Activated T-helper 2 cell treated with anti-CD3 and anti-CD28 coated beads, Interferon-gamma antibody, Interleukin-2, Interleukin-4, amounts not matched to agents 10 μg/mL and 5 μg/mL and 100 μg/mL, durations not matched to agents 14 hours and 24 hours and 36 hours (primary cell): Measurements from ENCODE around the gene MUL1. TPM values are rescaled to one million over a fixed set of nuclear protein-coding genes. Genes with fewer than 3 reads are reported as not detected.
A peak's percentile ranks its signal among the peaks of the same experiment; 100 is the strongest.

ENCODE experiments used
- DNase-seq: peaks from one replicate; pipeline ENCODE4 v3.0.0; 2021; ENCODE audit warnings: low spot score
- H3K27ac Mint-ChIP-seq: one replicate; pipeline ENCODE4 v1.8.0; 2021; ENCODE audit warnings: mixed read lengths
- H3K27me3 Mint-ChIP-seq: one replicate; pipeline ENCODE4 v1.8.0; 2021; ENCODE audit warnings: low read depth, mixed read lengths
- H3K36me3 Mint-ChIP-seq: one replicate; pipeline ENCODE4 v1.8.0; 2021; ENCODE audit warnings: low read depth, mixed read lengths
- H3K4me1 Mint-ChIP-seq: one replicate; pipeline ENCODE4 v1.8.0; 2021; ENCODE audit warnings: low read depth, mixed read lengths
- H3K4me3 Mint-ChIP-seq: one replicate; pipeline ENCODE4 v1.8.0; 2021; ENCODE audit warnings: low read depth, mild to moderate bottlenecking, moderate library complexity, mixed read lengths
- H3K9me3 Mint-ChIP-seq: one replicate; pipeline ENCODE4 v1.8.0; 2021; ENCODE audit warnings: mixed read lengths
- intact Hi-C: fragments of 100-400 bp; cut with micrococcal nuclease; formaldehyde crosslinking; loops from one replicate; pipeline ENCODE4 v1.15.1; 2023
- total RNA-seq: library from RNA; stranded (reverse); gene quantifications from 2 replicates; pipeline ENCODE4 v1.2.3, GENCODE V29; 2022

Gene MUL1, protein sequence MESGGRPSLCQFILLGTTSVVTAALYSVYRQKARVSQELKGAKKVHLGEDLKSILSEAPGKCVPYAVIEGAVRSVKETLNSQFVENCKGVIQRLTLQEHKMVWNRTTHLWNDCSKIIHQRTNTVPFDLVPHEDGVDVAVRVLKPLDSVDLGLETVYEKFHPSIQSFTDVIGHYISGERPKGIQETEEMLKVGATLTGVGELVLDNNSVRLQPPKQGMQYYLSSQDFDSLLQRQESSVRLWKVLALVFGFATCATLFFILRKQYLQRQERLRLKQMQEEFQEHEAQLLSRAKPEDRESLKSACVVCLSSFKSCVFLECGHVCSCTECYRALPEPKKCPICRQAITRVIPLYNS
- 17.1 and 17.4 TPM in 2 replicates for total RNA-seq

DNA sequence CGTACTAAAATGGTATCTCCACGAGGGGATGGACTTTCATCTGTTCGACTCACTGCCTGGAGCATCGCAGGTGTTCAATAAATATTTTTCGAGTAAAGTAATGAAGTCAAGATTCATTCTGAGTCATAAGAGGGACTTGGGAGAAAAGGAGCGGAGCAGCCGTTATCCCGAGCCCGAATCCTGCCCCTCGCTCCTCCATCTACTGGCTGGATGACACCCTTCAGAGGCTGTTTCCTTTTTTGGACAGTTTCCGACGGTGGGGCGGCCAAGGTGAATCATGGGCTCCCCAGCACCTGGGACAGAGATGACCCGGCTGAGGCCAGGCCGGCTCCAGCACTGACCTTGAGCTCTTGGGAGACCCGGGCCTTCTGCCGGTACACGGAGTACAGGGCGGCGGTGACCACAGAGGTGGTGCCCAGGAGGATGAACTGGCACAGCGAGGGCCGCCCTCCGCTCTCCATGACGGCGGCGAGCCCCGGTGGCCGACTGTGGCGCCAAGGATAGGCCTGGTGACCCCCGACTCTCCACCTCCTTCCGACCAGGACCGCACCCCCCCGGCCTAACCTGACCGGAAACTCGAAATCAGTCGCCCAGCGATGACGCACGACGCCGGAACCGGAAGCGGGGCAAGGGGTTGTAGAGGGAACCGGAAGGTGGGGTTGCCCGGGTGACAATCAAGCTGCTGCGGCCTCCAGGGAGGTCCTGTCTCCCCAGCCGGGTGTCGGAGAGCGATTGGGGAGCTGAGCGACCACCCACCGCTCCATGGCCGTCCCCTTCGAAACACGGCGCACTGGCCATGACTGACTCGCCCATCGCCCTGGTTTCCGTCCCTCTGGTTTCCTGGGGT, at the start of gene MUL1:
MUL1 (minus strand) TSS at position 588 of the 847 bp plus-strand sequence; CDS start at position 461, 127 bp downstream.
- peaks cover 4% of the 10 kb centered on the region for H3K4me1 Mint-ChIP-seq
- peaks cover 3% of the 10 kb centered on the region for H3K27me3 Mint-ChIP-seq
- H3K9me3 Mint-ChIP-seq: no peaks in the 10 kb centered on the region
- peak; percentile 90 for DNase-seq
- intact Hi-C loops: loop anchor here (2.0 to 5.0 kb wide), 3 partner anchors 13 to 130 kb away; partner anchors contain the start of gene PINK1
- H3K36me3 Mint-ChIP-seq: no peaks in the 10 kb centered on the region
- peak within 1 kb of the TSS; percentile 80 for H3K27ac Mint-ChIP-seq
- H3K4me3 Mint-ChIP-seq: peak within 1 kb of the TSS; percentile 82

DNA sequence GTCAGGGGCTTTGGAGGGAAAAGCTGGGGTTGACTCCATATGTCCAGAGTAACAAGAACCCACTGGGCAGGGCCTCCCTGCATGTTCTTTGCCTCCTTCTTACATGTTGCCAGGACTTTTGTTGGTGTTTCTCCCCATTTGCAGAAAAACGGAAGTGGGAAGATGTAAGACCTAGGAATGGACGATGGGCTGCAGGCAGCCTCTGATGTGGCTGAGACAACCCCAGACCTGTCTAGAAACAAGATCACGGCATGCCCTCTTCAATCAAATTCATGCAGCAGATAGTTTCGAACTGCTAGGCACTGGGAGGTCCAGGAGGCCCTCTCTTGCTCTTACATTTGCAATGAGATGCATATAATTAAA, 47.8 kb upstream of the MUL1 start:
- Mint-ChIP-seq H3K4me1 (no peaks in the 10 kb centered on the region), H3K9me3 (no peaks in the 10 kb centered on the region), H3K27ac (no peak overlapping the region), H3K27me3 (peaks cover 32% of the 10 kb centered on the region), H3K4me3 (no peak overlapping the region), H3K36me3 (no peaks in the 10 kb centered on the region)
- intact Hi-C loops: no loop called here
- no peak for DNase-seq

DNA sequence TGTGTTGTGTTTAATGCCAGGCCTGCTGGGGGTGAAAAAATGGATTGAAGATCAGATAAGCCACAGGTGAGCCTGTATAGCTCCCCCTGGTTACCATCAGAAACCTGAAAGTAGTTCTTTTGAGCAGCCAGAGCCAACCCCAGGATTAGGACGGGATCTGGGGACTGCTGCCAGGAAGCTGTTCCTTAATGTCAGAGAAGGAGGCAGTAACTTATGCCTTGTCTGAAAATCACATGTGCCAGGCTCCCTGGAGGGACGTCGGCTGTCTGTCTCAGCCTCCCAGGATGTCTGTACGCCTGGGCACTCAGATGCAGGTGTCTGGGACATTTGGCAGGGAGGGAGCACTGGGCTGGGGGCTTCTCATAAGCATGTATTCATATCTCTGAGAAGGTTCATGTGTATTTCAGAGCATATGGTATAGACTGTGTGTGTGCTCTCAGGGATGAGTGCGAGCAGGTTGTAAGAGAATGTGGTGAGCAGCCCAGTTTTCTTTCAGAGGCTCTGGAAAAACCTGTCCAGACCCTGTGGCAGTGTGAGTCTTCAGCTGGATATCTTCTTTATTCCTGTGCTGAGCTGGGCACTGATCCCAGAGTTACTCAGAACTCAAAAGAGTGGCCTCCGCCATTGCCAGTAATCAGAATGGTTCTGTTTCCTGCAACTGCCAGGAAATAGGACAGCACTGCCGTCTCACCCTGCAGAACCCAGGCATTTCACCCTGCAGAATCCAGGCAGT, 47.2 kb upstream of the MUL1 start:
- DNase-seq: no peak
- no peak overlapping the region for H3K27ac Mint-ChIP-seq
- H3K4me1 Mint-ChIP-seq: no peaks in the 10 kb centered on the region
- no peaks in the 10 kb centered on the region for H3K9me3 Mint-ChIP-seq
- no peak overlapping the region for H3K4me3 Mint-ChIP-seq
- intact Hi-C loops: no loop called here
- no peaks in the 10 kb centered on the region for H3K36me3 Mint-ChIP-seq
- H3K27me3 Mint-ChIP-seq: peaks cover 32% of the 10 kb centered on the region

DNA sequence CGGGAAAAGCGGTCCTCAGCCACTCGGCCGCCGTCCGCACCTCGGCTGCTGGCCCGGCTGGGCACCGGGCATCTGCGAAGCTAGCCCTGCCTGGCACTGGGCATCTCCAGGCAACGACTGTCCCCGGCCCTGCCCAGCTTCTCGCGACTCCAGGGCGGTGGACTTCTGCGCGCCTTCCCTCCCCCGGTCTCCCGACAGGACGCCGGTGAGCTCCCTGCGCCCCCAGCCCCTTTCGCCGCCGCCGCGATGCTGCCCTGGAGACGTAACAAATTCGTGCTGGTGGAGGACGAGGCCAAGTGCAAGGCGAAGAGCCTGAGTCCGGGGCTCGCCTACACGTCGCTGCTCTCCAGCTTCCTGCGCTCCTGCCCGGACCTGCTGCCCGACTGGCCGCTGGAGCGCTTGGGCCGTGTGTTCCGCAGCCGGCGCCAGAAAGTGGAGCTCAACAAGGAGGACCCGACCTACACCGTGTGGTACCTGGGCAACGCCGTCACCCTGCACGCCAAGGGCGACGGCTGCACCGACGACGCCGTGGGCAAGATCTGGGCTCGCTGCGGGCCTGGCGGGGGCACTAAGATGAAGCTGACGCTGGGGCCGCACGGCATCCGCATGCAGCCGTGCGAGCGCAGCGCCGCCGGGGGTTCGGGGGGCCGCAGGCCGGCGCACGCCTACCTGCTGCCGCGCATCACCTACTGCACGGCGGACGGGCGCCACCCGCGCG, 44.9 kb upstream of the MUL1 start:
- Mint-ChIP-seq H3K4me3 (no peak overlapping the region), H3K27me3 (peaks cover 34% of the 10 kb centered on the region), H3K36me3 (no peaks in the 10 kb centered on the region), H3K27ac (no peak overlapping the region), H3K9me3 (no peaks in the 10 kb centered on the region), H3K4me1 (no peaks in the 10 kb centered on the region)
- intact Hi-C loops: no loop called here
- no peak for DNase-seq

DNA sequence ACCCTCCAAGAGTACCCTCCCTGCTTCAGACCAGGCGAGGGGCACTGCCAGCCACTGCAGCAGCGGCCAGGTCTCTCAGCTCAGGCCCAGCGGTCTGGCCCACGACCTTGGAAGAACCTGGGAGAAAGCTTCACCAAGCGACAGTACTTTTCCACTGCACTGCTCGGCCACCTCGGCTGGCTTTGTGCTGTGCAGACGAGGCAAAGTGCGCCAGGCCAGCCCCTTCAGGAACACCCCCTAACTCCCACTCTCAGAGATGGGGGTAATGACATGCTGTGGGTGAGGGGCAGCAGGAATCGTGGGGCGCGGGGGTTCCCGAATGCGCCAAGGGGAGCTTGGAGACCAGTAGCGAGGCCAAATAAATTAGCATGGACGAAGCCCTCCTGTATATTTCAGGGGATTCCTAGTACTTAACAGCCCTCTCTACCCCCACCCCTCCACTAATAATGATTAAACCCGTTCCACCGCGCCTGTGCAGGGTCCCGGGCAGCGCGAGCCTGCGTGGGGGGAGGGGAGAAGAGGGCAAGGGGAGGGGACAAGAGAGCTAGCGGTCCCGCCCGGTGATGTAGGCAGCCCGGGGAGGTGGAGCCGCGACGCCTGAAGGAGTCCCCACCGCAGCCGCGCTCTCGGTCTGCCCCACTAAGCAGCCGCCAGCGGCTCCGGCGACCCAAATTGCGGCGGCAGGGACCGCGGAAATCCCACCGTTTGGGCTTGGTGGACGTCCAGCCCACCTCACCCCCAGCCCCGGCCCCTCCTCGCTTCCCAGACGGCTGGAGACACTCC, 44.2 kb upstream of the MUL1 start, which contains the start of gene FAM43B:
FAM43B (plus strand) TSS at position 629 of the 783 bp plus-strand sequence. CDS start 401 bp downstream, outside the sequence.
- no peak within 1 kb of the TSS for H3K27ac Mint-ChIP-seq
- no peak within 1 kb of the TSS for H3K4me3 Mint-ChIP-seq
- H3K27me3 Mint-ChIP-seq: peaks cover 34% of the 10 kb centered on the region

DNA sequence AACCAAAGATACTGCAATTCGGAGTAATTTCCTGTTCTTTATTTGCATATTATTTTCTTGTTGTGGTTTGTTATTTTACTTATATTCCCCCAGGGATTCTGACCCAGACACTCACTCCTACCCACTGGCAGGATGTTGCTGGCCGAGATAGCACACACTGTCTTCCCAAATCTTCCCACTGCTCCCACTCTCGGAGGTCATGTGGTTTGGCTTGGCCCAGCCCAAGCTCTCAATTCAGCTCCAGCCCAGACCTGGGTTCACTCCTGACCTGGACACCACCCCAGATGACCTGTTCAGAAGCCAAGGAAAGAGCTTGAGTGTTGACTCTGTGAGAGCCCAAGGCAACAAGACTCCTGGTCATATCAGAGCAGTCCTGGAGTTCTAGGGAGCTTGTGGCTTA, 43.2 kb upstream of the MUL1 start:
- Mint-ChIP-seq H3K4me1 (no peaks in the 10 kb centered on the region), H3K27ac (no peak overlapping the region), H3K9me3 (no peaks in the 10 kb centered on the region), H3K27me3 (peaks cover 39% of the 10 kb centered on the region), H3K36me3 (no peaks in the 10 kb centered on the region), H3K4me3 (no peak overlapping the region)
- no peak for DNase-seq
- intact Hi-C loops: no loop called here

More for the DNA sequence above, 44.2 kb upstream of the MUL1 start, which contains the start of gene FAM43B:
- Mint-ChIP-seq H3K36me3 (no peaks in the 10 kb centered on the region), H3K9me3 (no peaks in the 10 kb centered on the region), H3K4me1 (no peaks in the 10 kb centered on the region)
- intact Hi-C loops: no loop called here
- DNase-seq: no peak

DNA sequence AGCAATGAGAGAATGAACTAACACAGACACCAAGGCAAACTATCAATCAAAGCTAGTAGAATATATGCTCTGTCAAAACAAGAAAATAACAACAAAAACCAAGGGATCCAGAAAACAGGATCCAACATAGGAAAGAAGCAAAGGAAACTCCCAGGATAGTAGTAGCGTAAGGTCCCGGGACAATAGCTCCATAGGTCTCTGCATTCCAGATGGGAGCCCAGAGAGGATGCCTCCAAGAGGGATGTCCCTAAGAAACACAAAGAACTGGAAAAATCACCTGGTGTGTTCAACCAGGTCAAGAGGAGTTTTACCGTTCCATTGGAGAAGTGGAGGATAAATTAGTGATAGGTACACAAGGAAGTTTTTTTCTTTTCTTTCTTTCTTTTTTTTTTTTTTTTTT, 38.7 kb upstream of the MUL1 start:
- Mint-ChIP-seq H3K27ac (no peak overlapping the region), H3K27me3 (peaks cover 26% of the 10 kb centered on the region), H3K4me3 (no peak overlapping the region), H3K36me3 (no peaks in the 10 kb centered on the region), H3K4me1 (no peaks in the 10 kb centered on the region), H3K9me3 (no peaks in the 10 kb centered on the region)
- no peak for DNase-seq
- intact Hi-C loops: no loop called here

DNA sequence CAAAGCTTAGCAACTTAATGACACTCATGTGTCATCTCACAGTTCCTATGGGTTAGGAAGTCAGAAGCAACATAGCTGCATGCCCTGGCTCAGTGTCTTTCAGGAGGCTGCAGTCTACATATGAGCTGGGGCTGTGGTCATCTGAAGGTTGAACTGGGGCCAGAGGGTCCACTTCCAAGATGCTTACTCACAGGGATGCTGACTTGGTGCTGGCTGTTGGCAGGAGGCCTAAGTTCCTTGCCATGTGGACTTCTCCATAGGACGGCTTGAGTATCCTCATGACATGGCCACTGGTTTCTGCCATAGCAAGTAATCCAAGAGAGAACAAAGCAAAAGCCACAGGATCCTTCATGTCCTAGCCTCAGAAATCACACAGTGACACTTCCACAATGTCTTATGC, 32.3 kb upstream of the MUL1 start:
- intact Hi-C loops: no loop called here
- Mint-ChIP-seq H3K9me3 (no peaks in the 10 kb centered on the region), H3K4me3 (no peak overlapping the region), H3K27me3 (peaks cover 17% of the 10 kb centered on the region), H3K36me3 (no peaks in the 10 kb centered on the region), H3K4me1 (no peaks in the 10 kb centered on the region), H3K27ac (no peak overlapping the region)
- DNase-seq: no peak

DNA sequence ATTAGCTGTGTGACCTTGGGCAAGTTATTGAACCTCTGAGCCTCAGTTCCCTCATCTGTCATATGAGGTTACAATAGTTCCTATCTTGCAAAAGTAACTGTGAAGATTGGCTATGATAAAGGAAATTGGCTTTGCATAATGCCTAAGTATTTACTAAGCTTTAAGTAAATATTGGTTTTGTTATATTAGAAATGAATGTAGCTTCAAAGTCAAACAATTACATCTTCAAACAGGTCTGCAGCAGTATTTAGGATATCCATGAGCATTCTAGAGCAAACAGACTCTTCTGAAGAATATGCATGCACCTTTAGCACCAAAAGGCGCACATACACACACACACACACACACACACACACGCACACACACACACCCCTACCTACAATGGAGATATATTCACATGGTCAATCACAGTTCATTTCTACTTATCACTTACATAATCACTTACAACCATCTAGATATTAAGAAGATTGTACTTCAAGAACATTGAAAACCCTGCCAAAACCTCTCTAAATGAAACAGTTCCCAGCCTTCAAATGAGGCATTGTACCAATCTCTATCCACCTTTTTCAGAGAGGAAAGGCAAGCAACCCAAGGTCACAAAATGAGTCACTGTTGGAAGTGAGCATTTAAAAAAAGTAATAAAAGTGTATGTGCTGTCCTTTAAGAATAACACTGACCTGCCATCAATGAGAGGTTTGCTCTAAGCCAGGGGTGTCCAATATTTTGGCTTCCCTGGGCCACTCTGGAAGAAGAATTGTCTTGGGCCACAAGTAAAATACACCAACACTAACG, 31.0 kb upstream of the MUL1 start:
- Mint-ChIP-seq H3K27me3 (peaks cover 22% of the 10 kb centered on the region), H3K4me1 (no peaks in the 10 kb centered on the region)

DNA sequence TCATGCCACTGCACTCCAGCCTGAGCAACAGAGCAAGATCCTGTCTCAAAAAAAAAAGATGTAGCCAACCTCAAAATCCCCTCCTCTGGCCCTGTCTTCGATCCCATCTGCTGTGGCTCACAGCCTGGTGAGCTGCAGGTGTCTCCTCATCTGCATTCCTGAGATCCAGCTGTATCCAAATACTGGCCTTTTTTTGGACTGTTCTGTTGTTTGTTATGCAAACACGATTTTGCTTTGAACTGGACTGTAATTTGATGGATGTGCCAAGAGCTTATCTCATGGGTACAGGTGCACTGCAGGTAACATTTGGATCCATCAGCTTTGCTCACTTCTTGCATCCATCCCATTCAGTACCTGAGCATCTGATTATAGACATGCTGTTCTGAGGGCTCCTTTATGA, 30.3 kb upstream of the MUL1 start:
- DNase-seq: no peak
- Mint-ChIP-seq H3K4me3 (no peak overlapping the region), H3K36me3 (no peaks in the 10 kb centered on the region), H3K27me3 (peaks cover 28% of the 10 kb centered on the region), H3K9me3 (no peaks in the 10 kb centered on the region), H3K4me1 (no peaks in the 10 kb centered on the region), H3K27ac (no peak overlapping the region)
- intact Hi-C loops: no loop called here

More for the DNA sequence above, 31.0 kb upstream of the MUL1 start:
- H3K4me3 Mint-ChIP-seq: no peak overlapping the region
- no peak for DNase-seq
- no peaks in the 10 kb centered on the region for H3K36me3 Mint-ChIP-seq
- no peaks in the 10 kb centered on the region for H3K9me3 Mint-ChIP-seq
- intact Hi-C loops: no loop called here
- H3K27ac Mint-ChIP-seq: no peak overlapping the region
